HG03064 (cell line): ENCODE results near the gene ZNF726.
A peak's percentile ranks its signal among the peaks of the same experiment; 100 is the strongest.
"Not testable (repeated sequence)": the region's sequence is repeated elsewhere in the genome, so short reads cannot be mapped to it uniquely, and the experiment has no call there.

Experiments used
- ATAC-seq: cut with Tn5 transposase; IDR thresholded peaks from one replicate; pipeline ENCODE4 v1.9.1; 2021; ENCODE audit warnings: low read depth; ENCODE audit not compliant: unreplicated experiment

Gene ZNF726

GRCh38 chr19:23914402-23915286 is at the start of gene ZNF726:
ZNF726 (plus strand) TSS chr19:23914886; CDS start chr19:23914995, 109 bp downstream.
- peak; percentile 90 for ATAC-seq

- ATAC-seq = no peak
Measured at GRCh38 chr19:23867895-23868294, 46.8 kb upstream of the ZNF726 start.

- no peak for ATAC-seq
Measured at GRCh38 chr19:23868630-23869029, 46.1 kb upstream of the ZNF726 start.

GRCh38 chr19:23872282-23872919 is 42.3 kb upstream of the ZNF726 start:
- ATAC-seq = no peak

- ATAC-seq = no peak
Measured at GRCh38 chr19:23876261-23876660, 38.4 kb upstream of the ZNF726 start.

GRCh38 chr19:23876756-23877155 is 37.9 kb upstream of the ZNF726 start:
- not testable (repeated sequence) for ATAC-seq

GRCh38 chr19:23882493-23882892 is 32.2 kb upstream of the ZNF726 start:
- no peak for ATAC-seq

GRCh38 chr19:23884363-23884762 is 30.3 kb upstream of the ZNF726 start:
- no peak for ATAC-seq

GRCh38 chr19:23887642-23888041 is 27.0 kb upstream of the ZNF726 start:
- no peak for ATAC-seq

- ATAC-seq = not testable (repeated sequence)
Measured at GRCh38 chr19:23896096-23896495, 18.6 kb upstream of the ZNF726 start.

GRCh38 chr19:23896912-23897311 is 17.8 kb upstream of the ZNF726 start:
- ATAC-seq = no peak

GRCh38 chr19:23901360-23901759 is 13.3 kb upstream of the ZNF726 start:
- no peak for ATAC-seq

- ATAC-seq = no peak
Measured at GRCh38 chr19:23904406-23904805, 10.3 kb upstream of the ZNF726 start.

- no peak for ATAC-seq
Measured at GRCh38 chr19:23905771-23906170, 8.9 kb upstream of the ZNF726 start.

- no peak for ATAC-seq
Measured at GRCh38 chr19:23906835-23907234, 7.9 kb upstream of the ZNF726 start.

GRCh38 chr19:23908165-23908564 is 6.5 kb upstream of the ZNF726 start:
- ATAC-seq = no peak

- no peak for ATAC-seq
Measured at GRCh38 chr19:23909222-23909621, 5.5 kb upstream of the ZNF726 start.

- no peak for ATAC-seq
Measured at GRCh38 chr19:23913931-23914330, 755 bp upstream of the ZNF726 start.

- no peak for ATAC-seq
Measured at GRCh38 chr19:23916991-23917390, 2.3 kb downstream of the ZNF726 start.

- no peak for ATAC-seq
Measured at GRCh38 chr19:23917856-23918255, 3.2 kb downstream of the ZNF726 start.

GRCh38 chr19:23925285-23925684 is 10.6 kb downstream of the ZNF726 start:
- no peak for ATAC-seq

GRCh38 chr19:23932878-23933277 is 18.2 kb downstream of the ZNF726 start:
- ATAC-seq = no peak
